Activated T-cell treated with anti-CD3 and anti-CD28 coated beads, Interleukin-2, amount 50 U/mL, for 72 hours (primary cell): ENCODE data around the gene SLC25A24. TPM values are rescaled to one million over a fixed set of nuclear protein-coding genes. Genes with fewer than 3 reads are reported as not detected.
"Not testable (repeated sequence)": the region's sequence is repeated elsewhere in the genome, so short reads cannot be mapped to it uniquely, and the experiment has no call there.

ENCODE experiments used
- ATAC-seq, 2 donors: fragments of 150-1000 bp; cut with Tn5 transposase; replicated peaks in 1 of 2; 2 replicates each; pipeline ENCODE4 v1.10.0; 2021; ENCODE audit warnings: moderate library complexity in 2 of 2, mild to moderate bottlenecking in 1 of 2
- DNase-seq, 2 donors: peaks; one replicate each; pipeline ENCODE4 v3.0.0; 2021 to 2022; ENCODE audit warnings: mixed read lengths in 1 of 2
- H3K27ac Mint-ChIP-seq: one replicate; pipeline ENCODE4 v1.8.0; 2022; ENCODE audit warnings: mild to moderate bottlenecking, moderate library complexity, mixed read lengths
- H3K27me3 Mint-ChIP-seq: one replicate; pipeline ENCODE4 v1.8.0; 2022; ENCODE audit warnings: low read depth, mixed read lengths
- H3K36me3 Mint-ChIP-seq, 2 donors: one replicate each; pipeline ENCODE4 v1.8.0; 2022; ENCODE audit warnings: mixed read lengths in 2 of 2, mild to moderate bottlenecking in 1 of 2; ENCODE audit not compliant: insufficient read depth in 2 of 2
- H3K4me1 Mint-ChIP-seq: one replicate; pipeline ENCODE4 v1.8.0; 2022; ENCODE audit warnings: low read depth, mixed read lengths
- H3K4me3 Mint-ChIP-seq, 2 donors: one replicate each; pipeline ENCODE4 v1.8.0; 2022; ENCODE audit warnings: mild to moderate bottlenecking in 2 of 2, mixed read lengths in 2 of 2, moderate library complexity in 2 of 2
- H3K9me3 Mint-ChIP-seq, 2 donors: one replicate each; pipeline ENCODE4 v1.8.0; 2022; ENCODE audit warnings: mixed read lengths in 2 of 2
- total RNA-seq, 2 donors: library from RNA; stranded (reverse); gene quantifications; one replicate each; pipeline ENCODE4 v1.2.3, GENCODE V29; 2022

Gene SLC25A24
- total RNA-seq, 2 donors from 2014 or later, result 17.4 to 21.4 TPM

DNA sequence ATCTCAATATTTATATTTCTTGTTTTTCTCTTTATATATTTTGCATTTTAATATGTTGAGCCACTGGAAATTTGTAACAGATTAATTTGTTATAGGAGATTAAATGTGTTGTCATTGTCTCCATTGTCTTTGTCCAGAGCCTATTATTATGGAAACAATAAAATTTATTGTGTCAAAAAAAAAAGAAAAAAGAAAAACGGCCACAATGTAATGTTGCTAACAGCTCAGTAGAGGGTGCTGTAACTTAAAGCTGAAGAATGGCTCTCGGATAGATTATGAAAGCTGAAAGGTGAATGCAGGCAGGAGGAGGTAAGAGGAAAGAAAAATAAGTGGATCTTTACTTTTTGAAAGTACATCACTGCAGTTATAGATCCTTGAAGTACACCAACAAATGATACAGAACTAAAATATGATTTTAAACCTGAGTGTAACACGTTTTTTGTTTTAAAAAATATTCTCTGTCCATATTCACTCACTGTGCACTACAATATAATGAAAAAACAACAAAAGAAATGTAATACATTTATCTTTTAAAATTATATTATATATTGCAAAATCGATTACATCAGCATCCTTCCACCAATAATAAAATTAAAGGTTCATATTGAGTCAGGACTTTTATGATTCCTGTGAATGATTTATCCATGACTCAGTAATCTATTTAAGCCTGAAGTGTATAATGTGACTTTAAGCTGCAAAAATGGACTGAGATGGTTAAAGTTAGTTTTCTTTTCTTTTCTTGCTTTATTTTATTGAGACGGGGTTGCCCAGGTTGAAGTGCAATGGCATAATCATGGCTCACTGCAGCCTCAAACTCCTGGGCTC, 14.7 kb upstream of the SLC25A24 start:
- ATAC-seq, result peak; percentile 38 to 43
- DNase-seq, result not testable (repeated sequence)

DNA sequence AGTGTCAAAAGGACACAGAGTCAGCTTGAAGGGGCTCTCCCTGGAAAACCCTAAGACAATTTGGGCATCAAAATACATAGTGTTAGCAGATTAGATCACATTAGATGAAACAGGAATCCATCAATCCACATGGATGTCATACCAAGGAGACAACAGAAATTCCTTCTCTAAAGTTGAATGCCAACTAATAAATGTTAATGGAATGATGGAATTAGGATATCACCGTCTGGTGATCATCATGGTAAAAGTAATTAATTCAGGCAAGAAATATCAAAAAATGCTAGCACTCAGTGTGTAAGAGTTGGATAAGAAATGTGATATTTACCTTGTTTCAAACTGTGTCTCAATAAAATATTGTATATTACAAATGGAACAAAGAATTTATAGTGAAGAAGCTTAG, 10.9 kb upstream of the SLC25A24 start:
- peaks cover 15% of the 10 kb centered on the region for H3K4me1 Mint-ChIP-seq
- H3K9me3 Mint-ChIP-seq, result no peaks in the 10 kb centered on the region
- ATAC-seq (no peak), DNase-seq (no peak)
- H3K36me3 Mint-ChIP-seq, result no peaks in the 10 kb centered on the region
- no peak overlapping the region for H3K4me3 Mint-ChIP-seq
- H3K27me3 Mint-ChIP-seq, result peaks cover 40% of the 10 kb centered on the region
- H3K27ac Mint-ChIP-seq, result no peak overlapping the region

More for the DNA sequence above, 14.7 kb upstream of the SLC25A24 start:
- H3K27me3 Mint-ChIP-seq, result peaks cover 19% of the 10 kb centered on the region
- H3K9me3 Mint-ChIP-seq, H3K4me3 Mint-ChIP-seq, H3K36me3 Mint-ChIP-seq, H3K27ac Mint-ChIP-seq: not testable (repeated sequence)
- H3K4me1 Mint-ChIP-seq, result peaks cover 15% of the 10 kb centered on the region

DNA sequence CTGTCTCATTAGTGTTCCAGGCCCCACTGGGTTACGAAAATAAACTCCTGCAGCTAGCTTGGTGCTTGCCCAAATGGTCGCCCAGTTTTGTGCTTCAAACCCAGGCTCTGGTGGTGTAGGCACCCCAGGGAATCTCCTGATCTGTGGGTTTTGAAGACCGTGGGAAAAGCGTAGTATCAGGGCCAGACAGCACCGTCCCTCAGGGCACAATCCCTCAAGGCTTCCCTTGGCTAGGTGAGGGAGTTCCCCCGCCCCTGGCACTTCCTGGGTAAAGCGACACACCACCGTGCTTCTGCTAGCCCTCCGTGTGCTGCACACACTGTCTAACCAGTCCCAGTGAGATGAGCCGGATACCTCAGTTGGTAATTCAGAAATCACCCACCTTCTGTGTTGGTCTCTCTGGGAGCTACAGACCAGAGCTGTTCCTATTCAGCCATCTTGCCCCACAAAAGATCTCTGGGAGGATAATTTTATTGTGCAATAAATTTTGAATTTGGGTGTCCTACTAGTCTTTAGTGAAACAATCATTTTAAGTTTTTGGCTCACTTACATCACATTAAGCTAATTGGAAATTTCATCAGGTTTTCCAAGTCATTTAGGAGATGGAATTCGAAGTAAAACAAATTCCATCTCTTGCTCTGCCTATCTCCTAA, 9.4 kb upstream of the SLC25A24 start:
- H3K27ac Mint-ChIP-seq, result no peak overlapping the region
- peaks cover 14% of the 10 kb centered on the region for H3K4me1 Mint-ChIP-seq
- H3K27me3 Mint-ChIP-seq, result peaks cover 41% of the 10 kb centered on the region
- DNase-seq, result peak in 1 of 2 donors; percentile 11
- H3K36me3 Mint-ChIP-seq, result peaks cover 0 to 1% of the 10 kb centered on the region in 2 donors
- peak in 1 of 2 donors; percentile 48 for ATAC-seq
- H3K4me3 Mint-ChIP-seq, result peak overlapping the region in 1 of 2 donors; percentile 17
- H3K9me3 Mint-ChIP-seq, result peaks cover 0 to 2% of the 10 kb centered on the region in 2 donors

DNA sequence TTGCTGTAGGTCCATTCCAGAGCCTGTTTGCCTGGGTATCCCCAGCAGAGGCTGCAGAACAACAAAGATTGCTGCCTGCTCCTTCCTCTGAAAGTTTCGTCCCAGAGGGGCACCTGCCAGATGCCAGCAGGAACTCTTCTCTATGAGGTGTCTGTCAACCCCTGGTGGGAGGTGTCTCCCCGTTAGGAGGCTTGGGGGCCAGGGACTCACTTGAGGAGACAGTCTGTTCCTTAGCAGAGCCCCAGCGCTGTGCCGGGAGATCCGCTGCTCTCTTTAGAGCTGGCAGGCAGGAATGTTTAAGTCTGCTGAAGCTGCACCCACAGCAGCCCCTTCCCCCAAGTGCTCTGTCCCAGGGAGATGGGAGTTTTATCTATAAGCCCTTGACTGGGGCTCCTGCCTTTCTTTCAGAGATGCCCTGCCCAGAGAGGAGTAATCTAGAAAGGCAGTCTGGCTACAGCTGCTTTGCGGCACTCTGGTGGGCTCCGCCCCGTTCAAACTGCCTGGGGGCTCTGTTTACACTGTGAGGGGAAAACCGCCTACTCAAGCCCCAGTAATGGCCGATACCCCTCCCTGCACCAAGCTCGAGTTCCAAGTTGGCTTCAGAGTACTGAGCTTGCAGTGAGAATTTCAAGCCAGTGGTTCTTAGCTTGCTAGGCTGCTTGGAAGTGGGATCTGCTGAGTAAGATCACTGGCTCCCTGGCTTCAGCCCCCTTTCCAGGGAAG, 8.7 kb upstream of the SLC25A24 start:
- Mint-ChIP-seq H3K27ac (no peak overlapping the region), H3K36me3 (peaks cover 1 to 4% of the 10 kb centered on the region in 2 donors), H3K4me3 (no peak overlapping the region), H3K4me1 (peaks cover 14% of the 10 kb centered on the region), H3K27me3 (peaks cover 41% of the 10 kb centered on the region), H3K9me3 (peaks cover 3 to 4% of the 10 kb centered on the region in 2 donors)
- ATAC-seq, result no peak
- DNase-seq, result no peak

- H3K36me3 Mint-ChIP-seq, H3K27ac Mint-ChIP-seq, H3K9me3 Mint-ChIP-seq, H3K4me3 Mint-ChIP-seq, DNase-seq, ATAC-seq: not testable (repeated sequence)
- Mint-ChIP-seq H3K4me1 (peaks cover 21% of the 10 kb centered on the region), H3K27me3 (peaks cover 17% of the 10 kb centered on the region)
Observed at GRCh38 chr1:108203582-108203981, 3.4 kb upstream of the SLC25A24 start.

DNA sequence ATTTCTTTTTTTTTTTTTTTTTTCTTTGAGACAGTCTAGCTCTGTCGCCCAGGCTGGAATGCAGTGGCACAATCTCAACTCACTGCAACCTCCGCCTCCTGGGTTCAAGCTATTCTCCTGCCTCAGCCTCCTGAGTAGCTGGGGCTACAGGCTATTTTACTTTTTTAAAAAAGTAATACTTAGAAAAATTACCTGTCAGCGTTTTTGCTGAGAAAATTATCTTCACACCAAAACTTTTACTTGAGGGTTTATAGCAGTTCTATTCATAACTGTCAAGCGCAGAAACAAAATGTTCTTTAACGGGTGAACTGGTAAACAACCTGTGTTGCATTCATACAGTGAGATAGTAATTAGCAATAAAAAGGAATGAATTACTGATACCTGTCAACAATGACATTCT, 1.5 kb upstream of the SLC25A24 start:
- Mint-ChIP-seq H3K4me1 (peaks cover 34% of the 10 kb centered on the region), H3K27me3 (peaks cover 7% of the 10 kb centered on the region), H3K36me3 (peaks cover 4 to 5% of the 10 kb centered on the region in 2 donors), H3K4me3 (no peak overlapping the region), H3K27ac (no peak overlapping the region), H3K9me3 (peaks cover 3 to 4% of the 10 kb centered on the region in 2 donors)
- DNase-seq (no peak), ATAC-seq (no peak)

GRCh38 chr1:108200687-108201051, 526 bp upstream of the SLC25A24 start:
- ATAC-seq (peak; percentile 43 to 50), DNase-seq (peak; percentile 44 to 46)
- Mint-ChIP-seq H3K27ac (peak overlapping the region; percentile 88), H3K4me1 (peaks cover 34% of the 10 kb centered on the region), H3K4me3 (peak overlapping the region; percentile 92 to 97), H3K27me3 (no peaks in the 10 kb centered on the region), H3K9me3 (peaks cover 3 to 4% of the 10 kb centered on the region in 2 donors), H3K36me3 (peaks cover 4 to 5% of the 10 kb centered on the region in 2 donors)

- H3K4me1 Mint-ChIP-seq, result peaks cover 34% of the 10 kb centered on the region
- H3K4me3 Mint-ChIP-seq, result peak overlapping the region; percentile 92 to 97
- H3K9me3 Mint-ChIP-seq, result peaks cover 2 to 3% of the 10 kb centered on the region in 2 donors
- DNase-seq (peak in 1 of 2 donors; percentile 8), ATAC-seq (no peak)
- no peaks in the 10 kb centered on the region for H3K27me3 Mint-ChIP-seq
- peak overlapping the region; percentile 88 for H3K27ac Mint-ChIP-seq
- H3K36me3 Mint-ChIP-seq, result peaks cover 7 to 11% of the 10 kb centered on the region in 2 donors
Observed at GRCh38 chr1:108199201-108199691, 897 bp downstream of the SLC25A24 start.

DNA sequence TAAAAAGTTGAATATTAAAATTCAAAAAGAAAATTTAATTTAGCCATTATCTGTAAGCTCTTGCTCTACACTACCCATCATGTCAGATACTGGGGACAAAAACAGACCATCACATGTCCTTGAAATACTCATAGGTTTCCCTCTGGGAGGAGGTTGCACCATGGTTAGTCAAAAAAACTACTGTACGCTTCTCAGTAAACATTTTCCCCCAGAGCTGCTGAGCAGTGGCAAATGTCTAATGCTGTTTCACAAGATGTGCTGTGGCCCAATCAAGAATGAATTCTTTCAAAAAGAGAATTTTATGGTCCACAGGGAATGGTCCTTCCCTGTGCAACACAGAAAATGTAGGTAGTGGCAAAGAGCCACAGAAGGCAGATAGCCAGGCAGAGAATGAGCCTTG, 6.1 kb downstream of the SLC25A24 start:
- H3K27me3 Mint-ChIP-seq, result no peaks in the 10 kb centered on the region
- DNase-seq (no peak), ATAC-seq (no peak)
- no peak overlapping the region for H3K27ac Mint-ChIP-seq
- H3K36me3 Mint-ChIP-seq, result peaks cover 8 to 15% of the 10 kb centered on the region in 2 donors
- H3K4me3 Mint-ChIP-seq, result no peak overlapping the region
- peaks cover 3 to 4% of the 10 kb centered on the region in 2 donors for H3K9me3 Mint-ChIP-seq
- peaks cover 22% of the 10 kb centered on the region for H3K4me1 Mint-ChIP-seq

DNA sequence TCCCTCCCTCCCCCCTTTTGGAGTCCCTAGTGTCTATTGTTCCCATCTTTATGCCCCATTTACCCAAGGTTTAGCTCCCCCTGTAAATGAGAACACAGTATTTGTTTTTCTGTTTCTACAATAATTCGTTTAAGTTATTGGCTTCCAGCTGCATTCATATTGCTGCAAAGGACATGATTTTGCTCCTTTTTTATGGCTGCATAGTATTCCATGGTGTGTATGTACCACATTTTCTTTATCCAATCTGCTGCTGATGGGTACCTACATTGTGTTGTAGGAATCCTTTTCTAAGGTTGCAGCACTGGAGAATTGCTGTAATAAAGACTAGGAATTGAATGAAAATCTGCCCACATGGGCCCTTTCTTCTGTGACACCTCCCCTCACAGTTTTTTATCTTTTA, 6.8 kb downstream of the SLC25A24 start:
- ATAC-seq (no peak), DNase-seq (no peak)
- peaks cover 8 to 16% of the 10 kb centered on the region in 2 donors for H3K36me3 Mint-ChIP-seq
- peaks cover 3 to 4% of the 10 kb centered on the region in 2 donors for H3K9me3 Mint-ChIP-seq
- peaks cover 23% of the 10 kb centered on the region for H3K4me1 Mint-ChIP-seq
- H3K27me3 Mint-ChIP-seq, result no peaks in the 10 kb centered on the region
- H3K27ac Mint-ChIP-seq, result no peak overlapping the region
- H3K4me3 Mint-ChIP-seq, result no peak overlapping the region

DNA sequence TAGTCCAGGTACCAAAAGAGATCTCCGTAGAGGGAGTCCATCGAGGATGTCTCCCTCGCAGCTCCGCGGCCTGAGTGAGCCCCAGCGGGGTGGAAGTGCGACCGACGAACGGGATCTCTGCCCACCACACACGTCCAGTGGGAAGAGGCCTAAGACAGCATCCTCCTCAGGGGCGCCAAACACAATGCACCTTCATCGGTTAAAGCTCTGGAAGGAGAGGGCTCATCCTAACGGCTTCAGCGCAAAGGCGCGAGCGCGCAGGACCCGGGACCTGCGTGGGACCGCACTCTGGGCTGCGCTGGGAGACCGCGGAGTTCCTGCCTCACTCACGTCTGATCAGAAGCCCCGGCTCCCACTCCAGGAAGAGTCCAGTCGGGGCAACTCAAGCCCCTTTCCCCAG, 7.6 kb downstream of the SLC25A24 start:
- peaks cover 16% of the 10 kb centered on the region for H3K4me1 Mint-ChIP-seq
- no peaks in the 10 kb centered on the region for H3K27me3 Mint-ChIP-seq
- H3K36me3 Mint-ChIP-seq, result peaks cover 8 to 16% of the 10 kb centered on the region in 2 donors
- no peak for ATAC-seq
- H3K9me3 Mint-ChIP-seq, result peaks cover 3 to 7% of the 10 kb centered on the region in 2 donors
- no peak overlapping the region for H3K4me3 Mint-ChIP-seq
- DNase-seq, result no peak
- no peak overlapping the region for H3K27ac Mint-ChIP-seq

DNA sequence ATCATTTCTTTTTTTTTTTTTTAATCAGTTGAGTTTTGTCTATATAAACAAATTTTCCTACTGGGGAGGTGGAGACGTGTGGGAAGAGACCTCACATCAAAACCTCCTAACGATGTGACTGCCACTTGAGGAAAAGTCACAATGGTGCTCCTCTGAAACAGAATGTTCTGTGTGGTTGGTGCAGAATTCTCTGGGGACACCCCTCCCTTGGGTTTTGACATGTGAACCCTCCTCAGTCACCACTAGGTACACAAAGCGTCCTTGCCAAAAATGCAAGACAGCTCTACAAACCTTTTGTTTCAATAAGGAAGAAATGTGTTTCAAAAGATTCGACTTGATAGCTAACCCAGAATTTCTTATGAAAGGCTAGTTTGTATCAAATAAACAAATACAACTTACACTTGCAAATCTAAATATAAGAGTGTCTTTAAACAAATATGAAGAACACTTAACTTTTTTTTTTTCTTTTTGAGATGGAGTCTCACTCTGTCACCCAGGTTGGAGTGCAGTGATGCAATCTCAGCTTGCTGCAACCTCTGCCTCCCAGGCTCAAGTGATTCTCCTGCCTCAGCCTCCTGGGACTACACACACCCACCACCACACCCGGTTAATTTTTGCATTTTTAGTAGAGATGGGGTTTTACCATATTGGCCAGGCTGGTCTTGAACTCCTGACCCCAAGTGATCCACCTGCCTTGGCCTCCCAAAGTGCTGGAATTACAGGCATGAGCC, 9.3 kb downstream of the SLC25A24 start:
- DNase-seq (no peak), ATAC-seq (no peak)
- peaks cover 8 to 16% of the 10 kb centered on the region in 2 donors for H3K36me3 Mint-ChIP-seq

More for the DNA sequence above, 9.3 kb downstream of the SLC25A24 start:
- H3K27ac Mint-ChIP-seq, result no peak overlapping the region
- no peak overlapping the region for H3K4me3 Mint-ChIP-seq
- H3K4me1 Mint-ChIP-seq, result peaks cover 12% of the 10 kb centered on the region
- H3K27me3 Mint-ChIP-seq, result no peaks in the 10 kb centered on the region
- peaks cover 3 to 7% of the 10 kb centered on the region in 2 donors for H3K9me3 Mint-ChIP-seq
